ENCODE measurements around the gene HMCN1.

Gene HMCN1

DNA sequence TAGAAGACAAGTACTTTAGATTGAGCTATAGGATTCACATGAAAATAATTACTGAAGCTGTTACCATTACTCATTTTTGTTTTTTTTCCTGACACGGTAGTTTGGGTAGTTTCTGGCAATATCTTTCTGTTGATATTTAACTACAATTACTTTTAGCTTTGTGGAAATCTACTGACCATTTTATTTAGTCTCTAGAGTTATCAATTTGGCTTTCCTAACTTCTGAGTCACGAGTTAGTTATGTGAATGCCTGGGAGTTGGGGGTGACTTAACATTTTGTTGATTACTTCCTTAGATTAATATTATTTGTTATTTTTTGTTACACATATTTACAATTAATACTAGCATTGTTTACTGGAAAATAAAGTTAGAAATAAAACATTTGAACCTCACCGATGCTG lies 160.6 kb downstream of the HMCN1 start:
- H3K27ac ChIP-seq (ENCODE audit: poor library complexity, severe bottlenecking): no peak overlapping the region
- DNase-seq (ENCODE audit: low spot score): no peak

DNA sequence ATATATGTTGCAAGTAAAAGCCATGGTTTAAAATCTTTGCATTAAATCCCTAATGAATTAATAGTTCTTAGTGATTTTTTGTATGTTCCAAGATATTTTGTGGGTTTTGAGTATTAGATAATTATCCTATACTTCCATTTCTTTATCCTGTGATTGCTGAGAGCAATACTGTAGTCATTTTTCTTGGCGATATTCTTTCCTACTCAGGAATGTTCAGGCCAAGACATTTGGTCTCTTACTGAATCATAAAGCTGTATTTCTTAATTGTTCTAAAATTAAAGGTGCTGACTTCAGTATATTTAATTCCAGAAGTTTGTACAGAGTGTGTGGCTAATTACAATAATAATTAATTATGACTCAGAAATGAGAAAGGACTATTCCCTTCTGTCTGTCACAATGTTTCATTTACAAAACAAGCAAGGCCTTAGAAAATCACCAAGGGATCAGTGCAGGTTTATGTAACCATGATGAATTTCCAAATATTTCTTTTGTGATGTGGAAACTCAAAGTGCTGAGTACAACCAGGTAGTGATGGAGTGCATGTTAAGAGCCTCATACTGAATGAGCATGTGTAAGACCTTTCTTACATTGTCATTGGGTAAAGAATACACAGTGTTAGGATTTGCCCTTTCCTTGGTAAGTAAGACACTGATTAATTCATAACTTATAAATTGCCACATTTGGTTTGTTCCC lies 161.2 kb downstream of the HMCN1 start:
- no peak for ATAC-seq (ENCODE audit: low read depth)
- no peaks in the 10 kb centered on the region for H3K27me3 ChIP-seq (ENCODE audit: insufficient read depth, poor library complexity, severe bottlenecking)

More for the DNA sequence above, 160.6 kb downstream of the HMCN1 start:
- no peak for ATAC-seq (ENCODE audit: low read depth)
- Histone ChIP-seq H3K27me3 (ENCODE audit: insufficient read depth, poor library complexity, severe bottlenecking) (no peaks in the 10 kb centered on the region), H3K4me1 (ENCODE audit: insufficient read depth, poor library complexity, severe bottlenecking) (no peaks in the 10 kb centered on the region), H3K36me3 (ENCODE audit: low read depth) (no peaks in the 10 kb centered on the region), H3K9me3 (ENCODE audit: severe bottlenecking) (no peaks in the 10 kb centered on the region), H3K4me3 (ENCODE audit: severe bottlenecking) (no peak overlapping the region)
- TF ChIP-seq, protein P1, sequence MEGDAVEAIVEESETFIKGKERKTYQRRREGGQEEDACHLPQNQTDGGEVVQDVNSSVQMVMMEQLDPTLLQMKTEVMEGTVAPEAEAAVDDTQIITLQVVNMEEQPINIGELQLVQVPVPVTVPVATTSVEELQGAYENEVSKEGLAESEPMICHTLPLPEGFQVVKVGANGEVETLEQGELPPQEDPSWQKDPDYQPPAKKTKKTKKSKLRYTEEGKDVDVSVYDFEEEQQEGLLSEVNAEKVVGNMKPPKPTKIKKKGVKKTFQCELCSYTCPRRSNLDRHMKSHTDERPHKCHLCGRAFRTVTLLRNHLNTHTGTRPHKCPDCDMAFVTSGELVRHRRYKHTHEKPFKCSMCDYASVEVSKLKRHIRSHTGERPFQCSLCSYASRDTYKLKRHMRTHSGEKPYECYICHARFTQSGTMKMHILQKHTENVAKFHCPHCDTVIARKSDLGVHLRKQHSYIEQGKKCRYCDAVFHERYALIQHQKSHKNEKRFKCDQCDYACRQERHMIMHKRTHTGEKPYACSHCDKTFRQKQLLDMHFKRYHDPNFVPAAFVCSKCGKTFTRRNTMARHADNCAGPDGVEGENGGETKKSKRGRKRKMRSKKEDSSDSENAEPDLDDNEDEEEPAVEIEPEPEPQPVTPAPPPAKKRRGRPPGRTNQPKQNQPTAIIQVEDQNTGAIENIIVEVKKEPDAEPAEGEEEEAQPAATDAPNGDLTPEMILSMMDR (IDR thresholded peaks at IDR 0.05; ENCODE audit: poor library complexity, severe bottlenecking): no peak

GRCh38 chr1:185896863-185897262 lies 162.7 kb downstream of the HMCN1 start:
- no peaks in the 10 kb centered on the region for H3K4me1 ChIP-seq (ENCODE audit: insufficient read depth, poor library complexity, severe bottlenecking)

More for the DNA sequence above, 161.2 kb downstream of the HMCN1 start:
- H3K9me3 ChIP-seq (ENCODE audit: severe bottlenecking): no peaks in the 10 kb centered on the region
- no peaks in the 10 kb centered on the region for H3K4me1 ChIP-seq (ENCODE audit: insufficient read depth, poor library complexity, severe bottlenecking)
- H3K4me3 ChIP-seq (ENCODE audit: severe bottlenecking): no peak overlapping the region
- no peak for DNase-seq (ENCODE audit: low spot score)
- TF ChIP-seq, protein P1 (IDR thresholded peaks at IDR 0.05; ENCODE audit: poor library complexity, severe bottlenecking): no peak
- no peak overlapping the region for H3K27ac ChIP-seq (ENCODE audit: poor library complexity, severe bottlenecking)
- H3K36me3 ChIP-seq (ENCODE audit: low read depth): no peaks in the 10 kb centered on the region

GRCh38 chr1:185906186-185906585 lies 172.0 kb downstream of the HMCN1 start:
- H3K4me3 ChIP-seq (ENCODE audit: severe bottlenecking): no peak overlapping the region
- ATAC-seq (ENCODE audit: low read depth): no peak
- peaks cover 3% of the 10 kb centered on the region for H3K4me1 ChIP-seq (ENCODE audit: insufficient read depth, poor library complexity, severe bottlenecking)
- H3K27me3 ChIP-seq (ENCODE audit: insufficient read depth, poor library complexity, severe bottlenecking): peaks cover under 1% of the 10 kb centered on the region
- TF ChIP-seq, protein P1 (IDR thresholded peaks at IDR 0.05; ENCODE audit: poor library complexity, severe bottlenecking): no peak
- DNase-seq (ENCODE audit: low spot score): no peak
- H3K36me3 ChIP-seq (ENCODE audit: low read depth): no peaks in the 10 kb centered on the region
- H3K9me3 ChIP-seq (ENCODE audit: severe bottlenecking): no peaks in the 10 kb centered on the region
- H3K27ac ChIP-seq (ENCODE audit: poor library complexity, severe bottlenecking): no peak overlapping the region

More at GRCh38 chr1:185896863-185897262, 162.7 kb downstream of the HMCN1 start:
- Histone ChIP-seq H3K4me3 (ENCODE audit: severe bottlenecking) (no peak overlapping the region), H3K36me3 (ENCODE audit: low read depth) (no peaks in the 10 kb centered on the region), H3K27ac (ENCODE audit: poor library complexity, severe bottlenecking) (no peak overlapping the region), H3K9me3 (ENCODE audit: severe bottlenecking) (no peaks in the 10 kb centered on the region), H3K27me3 (ENCODE audit: insufficient read depth, poor library complexity, severe bottlenecking) (peaks cover 2% of the 10 kb centered on the region)
- TF ChIP-seq, protein P1 (IDR thresholded peaks at IDR 0.05; ENCODE audit: poor library complexity, severe bottlenecking): no peak
- no peak for ATAC-seq (ENCODE audit: low read depth)
- no peak for DNase-seq (ENCODE audit: low spot score)

GRCh38 chr1:185907246-185907645 lies 173.1 kb downstream of the HMCN1 start:
- Histone ChIP-seq H3K36me3 (ENCODE audit: low read depth) (no peaks in the 10 kb centered on the region), H3K4me3 (ENCODE audit: severe bottlenecking) (no peak overlapping the region), H3K9me3 (ENCODE audit: severe bottlenecking) (no peaks in the 10 kb centered on the region), H3K4me1 (ENCODE audit: insufficient read depth, poor library complexity, severe bottlenecking) (peaks cover 3% of the 10 kb centered on the region), H3K27ac (ENCODE audit: poor library complexity, severe bottlenecking) (no peak overlapping the region), H3K27me3 (ENCODE audit: insufficient read depth, poor library complexity, severe bottlenecking) (no peaks in the 10 kb centered on the region)
- TF ChIP-seq, protein P1 (IDR thresholded peaks at IDR 0.05; ENCODE audit: poor library complexity, severe bottlenecking): no peak
- DNase-seq (ENCODE audit: low spot score) (no peak), ATAC-seq (ENCODE audit: low read depth) (no peak)

Data from RWPE2 (cell line).